Fibroblast of skin of back (primary cell): ENCODE results near the gene SEC14L1.
"Not testable (repeated sequence)": the region's sequence is repeated elsewhere in the genome, so short reads cannot be mapped to it uniquely, and the experiment has no call there.

ENCODE experiments used
- DNase-seq: peaks from one replicate; pipeline ENCODE4 v3.0.0-alpha.2; 2013

The SEC14L1 gene

GRCh38 chr17:77142689-77143088 is 1.9 kb downstream of the SEC14L1 start:
- DNase-seq = no peak

GRCh38 chr17:77143306-77143705 is 2.5 kb downstream of the SEC14L1 start:
- DNase-seq = no peak

DNA sequence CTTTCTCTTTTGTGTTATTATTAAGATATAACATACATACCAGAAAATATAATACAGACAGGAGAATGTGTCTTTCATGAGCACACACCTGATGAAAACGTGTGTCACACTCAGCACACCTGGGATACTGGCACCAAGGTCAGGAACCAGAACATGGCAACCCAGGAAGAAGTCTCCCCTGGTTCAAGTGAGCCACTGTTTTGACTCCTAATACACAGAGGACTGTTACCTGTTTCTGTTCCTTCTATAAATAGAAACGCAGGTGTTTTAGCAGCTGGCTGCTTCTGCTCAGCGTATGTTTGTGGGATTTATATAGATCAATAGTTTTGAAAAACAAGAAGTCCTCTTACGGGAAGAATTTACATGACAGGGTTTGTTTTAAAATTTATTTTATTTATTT is 3.5 kb downstream of the SEC14L1 start:
- no peak for DNase-seq

DNA sequence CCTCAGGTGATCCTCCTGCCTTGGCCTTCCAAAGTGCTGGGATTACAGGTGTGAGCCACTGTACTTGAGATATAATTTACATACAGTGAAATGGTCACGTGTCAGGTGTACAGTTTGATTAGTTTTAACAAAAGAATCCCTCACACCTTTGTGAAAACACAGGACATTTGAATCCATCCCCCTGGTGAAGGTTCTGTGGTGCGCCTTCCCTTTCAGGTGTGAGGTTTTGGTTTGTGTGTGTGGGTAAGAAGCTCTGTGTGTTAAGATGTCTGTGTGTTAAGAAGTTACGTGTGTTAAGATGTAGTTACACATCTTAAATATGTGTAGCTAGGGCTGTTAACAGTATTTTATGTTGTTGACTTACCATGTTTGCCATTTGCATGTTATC is 4.4 kb downstream of the SEC14L1 start:
- DNase-seq = no peak

- DNase-seq = peak; percentile 96
Observed at GRCh38 chr17:77145612-77146245, 5.0 kb downstream of the SEC14L1 start.

DNA sequence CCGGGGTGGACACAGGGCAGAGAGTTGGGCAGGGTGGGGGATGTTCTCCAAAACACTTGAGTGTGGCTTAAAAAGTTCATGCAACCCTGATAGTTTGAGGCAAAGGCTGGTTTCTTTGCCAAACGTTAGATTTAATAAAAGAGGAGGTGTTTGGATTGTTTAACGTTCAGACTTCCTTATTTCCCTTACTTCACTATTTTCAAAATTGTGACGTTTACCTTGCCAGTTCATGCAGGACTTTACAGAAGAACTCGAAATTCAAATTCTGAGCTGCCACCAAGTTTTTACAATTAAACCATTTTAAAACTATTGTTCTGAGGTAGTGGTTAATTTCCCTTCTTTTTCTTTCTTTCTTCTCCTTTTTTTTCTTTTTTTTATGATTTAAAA is 5.5 kb downstream of the SEC14L1 start:
- DNase-seq = no peak

DNA sequence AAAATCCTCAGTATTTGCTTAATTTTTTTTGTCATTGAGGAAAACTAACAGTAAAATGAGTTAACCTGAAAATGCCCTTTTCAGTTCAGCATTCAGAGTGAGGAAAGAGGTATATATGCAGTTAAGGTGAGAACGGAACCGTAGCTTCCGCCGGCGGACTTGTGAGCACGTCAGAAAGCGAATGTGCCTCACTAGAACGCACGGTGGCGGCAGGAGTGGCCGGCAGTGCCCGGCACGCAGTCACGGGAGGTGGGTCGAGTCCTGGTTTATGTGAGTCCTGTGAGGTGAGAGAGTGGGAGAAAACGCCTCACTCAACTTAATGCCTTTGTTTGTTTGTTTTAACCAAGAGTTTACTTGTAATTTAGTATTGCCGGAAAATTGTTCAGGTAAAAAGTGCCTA is 6.1 kb downstream of the SEC14L1 start:
- no peak for DNase-seq

- no peak for DNase-seq
Observed at GRCh38 chr17:77147357-77147801, 6.6 kb downstream of the SEC14L1 start.

- no peak for DNase-seq
Observed at GRCh38 chr17:77148077-77148939, 7.5 kb downstream of the SEC14L1 start.

DNA sequence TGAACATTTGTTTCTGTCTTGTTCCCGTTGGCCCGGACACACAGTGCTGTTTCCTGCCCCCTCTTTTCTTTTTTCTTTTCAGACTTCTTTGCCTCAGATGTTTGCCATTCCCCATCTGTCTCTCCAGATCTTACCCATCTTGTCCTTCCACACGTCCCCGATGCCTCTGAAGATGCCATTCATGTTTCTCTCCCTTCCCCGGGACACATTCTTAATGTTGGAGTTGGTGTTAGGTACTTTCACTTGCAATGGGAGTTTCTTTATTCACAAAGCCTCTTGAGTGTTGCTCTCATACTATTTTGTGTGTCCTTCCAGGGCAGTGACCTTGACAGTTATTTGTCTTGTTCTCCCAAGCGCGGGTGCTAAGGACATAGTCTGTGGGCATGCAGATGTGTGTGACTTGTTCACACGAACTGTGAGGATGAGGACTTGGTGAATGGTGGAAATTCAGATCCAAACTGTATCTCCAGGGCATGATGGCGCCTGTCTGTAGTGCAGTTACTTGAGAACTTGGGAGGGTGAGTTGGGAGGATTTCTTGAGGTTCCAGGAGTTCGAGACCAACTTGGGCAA is 8.3 kb downstream of the SEC14L1 start:
- DNase-seq = no peak

- no peak for DNase-seq
Observed at GRCh38 chr17:77150196-77150595, 9.4 kb downstream of the SEC14L1 start.

GRCh38 chr17:77151186-77151585 is 10.4 kb downstream of the SEC14L1 start:
- DNase-seq = no peak

DNA sequence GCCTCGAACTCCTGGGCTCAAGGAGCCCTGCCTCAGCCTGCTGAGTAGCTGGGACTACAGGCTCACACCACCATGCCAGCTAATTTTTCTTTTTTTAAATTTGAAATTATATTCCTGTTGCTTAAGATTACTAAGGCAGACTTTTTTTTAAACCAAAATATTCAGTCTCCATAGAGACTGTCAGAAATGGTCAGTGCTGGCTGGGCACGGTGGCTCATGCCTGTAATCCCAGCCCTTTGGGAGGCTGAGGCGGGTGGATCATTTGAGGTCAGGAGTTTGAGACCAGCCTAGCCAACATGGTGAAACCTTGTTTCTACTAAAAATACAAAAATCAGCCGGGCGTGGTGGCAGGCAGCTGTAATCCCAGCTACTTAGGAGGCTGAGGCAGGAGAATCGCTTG is 11.3 kb downstream of the SEC14L1 start:
- DNase-seq = not testable (repeated sequence)

DNA sequence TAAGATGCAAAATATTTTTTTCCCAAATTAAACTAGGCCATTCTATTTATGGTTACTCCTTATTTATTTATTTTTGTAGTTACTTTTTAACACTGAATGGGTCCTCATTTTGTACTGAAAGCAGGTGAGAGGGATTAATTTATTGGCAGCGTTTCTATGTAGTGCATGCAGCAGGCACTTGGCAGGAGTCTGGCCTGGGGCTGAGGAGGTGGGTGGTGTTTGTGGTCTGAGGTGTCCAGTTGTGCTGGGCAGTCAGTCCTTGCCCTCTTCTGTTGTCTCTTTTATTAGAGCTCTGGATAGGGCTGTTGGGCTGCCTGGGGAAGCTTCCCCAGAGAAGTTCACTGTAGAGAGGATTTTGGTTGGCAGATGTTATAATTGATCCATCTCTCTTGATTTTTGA is 12.7 kb downstream of the SEC14L1 start:
- no peak for DNase-seq

GRCh38 chr17:77153999-77154586 is 13.3 kb downstream of the SEC14L1 start:
- no peak for DNase-seq

- no peak for DNase-seq
Observed at GRCh38 chr17:77155125-77155524, 14.4 kb downstream of the SEC14L1 start.

DNA sequence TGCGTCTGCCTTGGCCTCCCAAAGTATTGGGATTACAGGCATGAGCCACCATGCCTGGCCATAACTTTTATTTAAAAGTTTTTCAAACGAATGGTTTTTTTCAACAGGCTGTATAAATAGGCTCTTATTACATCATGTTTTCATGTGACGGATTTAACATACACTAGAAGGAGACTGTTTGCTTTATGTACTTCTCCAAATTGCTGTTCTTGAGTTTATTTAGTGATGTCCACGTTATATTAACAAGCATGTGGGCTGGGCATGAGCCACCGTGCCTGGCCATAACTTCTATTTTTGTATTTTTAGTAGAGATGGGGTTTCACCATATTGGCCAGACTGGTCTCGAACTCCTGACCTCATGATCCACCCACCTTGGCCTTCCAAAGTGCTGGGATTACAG is 17.0 kb downstream of the SEC14L1 start:
- not testable (repeated sequence) for DNase-seq

DNA sequence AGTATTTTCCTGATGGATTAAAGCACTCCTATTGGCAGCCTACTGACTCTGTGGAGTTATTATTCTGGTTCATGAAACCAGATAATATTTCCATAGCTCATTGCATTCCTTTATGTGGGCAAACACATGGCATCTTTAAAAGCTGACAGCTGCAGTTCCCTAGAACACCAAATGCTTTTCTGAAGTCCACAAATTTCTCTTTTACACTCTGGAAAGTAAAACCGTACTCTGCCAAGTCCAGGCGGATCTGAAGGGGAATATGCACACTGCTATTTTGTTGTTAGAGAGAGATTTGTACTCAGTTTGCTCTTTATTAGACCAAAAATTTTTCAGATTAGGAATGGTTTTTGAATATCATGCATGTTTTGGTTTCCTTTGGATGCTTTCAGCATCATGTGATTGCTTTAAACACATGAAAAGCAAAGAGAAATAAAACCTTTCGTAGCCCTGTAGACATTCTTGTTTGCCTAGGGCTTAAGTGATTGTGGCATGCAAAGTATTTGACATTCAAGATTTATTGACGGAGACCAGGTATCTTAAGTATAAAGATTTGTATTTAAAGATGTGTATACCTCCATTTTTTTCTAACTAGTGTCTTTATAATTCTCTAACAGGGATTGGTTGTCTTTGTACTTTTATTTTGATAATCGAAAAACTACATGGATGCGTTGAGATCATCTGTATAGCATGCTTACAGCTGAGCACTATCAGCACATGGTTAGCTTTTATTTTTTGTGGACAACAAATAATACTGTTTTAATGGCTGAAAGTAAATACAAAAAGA is 19.5 kb downstream of the SEC14L1 start:
- DNase-seq = no peak

DNA sequence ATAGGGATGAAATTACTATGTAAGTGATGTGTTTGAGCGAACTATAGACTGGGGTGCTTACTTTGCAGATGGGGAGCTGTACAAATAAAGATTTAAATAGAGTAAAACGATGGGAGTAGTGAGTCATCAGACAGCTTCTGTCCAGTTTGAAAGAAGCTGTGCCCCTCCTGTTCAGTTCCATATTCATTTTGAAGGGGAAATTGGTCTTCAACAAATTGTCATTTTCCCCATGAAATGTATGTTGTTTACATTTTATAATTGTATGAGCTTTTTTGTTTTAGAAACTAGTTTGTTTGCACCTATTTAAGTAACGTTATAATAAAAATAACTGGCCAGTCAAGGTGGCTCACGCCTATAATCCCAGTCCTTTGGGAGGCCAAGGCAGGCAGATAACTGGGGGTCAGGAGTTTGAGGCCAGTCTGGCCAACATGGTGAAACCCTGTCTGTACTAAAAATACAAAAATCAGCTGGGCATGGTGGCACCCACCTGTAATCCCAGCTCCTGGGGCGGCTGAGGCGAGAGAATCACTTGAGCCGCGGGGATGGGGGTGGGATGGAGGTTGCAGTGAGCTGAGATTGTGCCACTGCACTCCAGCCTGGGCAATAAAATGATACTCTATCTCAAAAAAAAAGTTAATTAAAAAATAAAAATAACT is 20.2 kb downstream of the SEC14L1 start:
- no peak for DNase-seq

DNA sequence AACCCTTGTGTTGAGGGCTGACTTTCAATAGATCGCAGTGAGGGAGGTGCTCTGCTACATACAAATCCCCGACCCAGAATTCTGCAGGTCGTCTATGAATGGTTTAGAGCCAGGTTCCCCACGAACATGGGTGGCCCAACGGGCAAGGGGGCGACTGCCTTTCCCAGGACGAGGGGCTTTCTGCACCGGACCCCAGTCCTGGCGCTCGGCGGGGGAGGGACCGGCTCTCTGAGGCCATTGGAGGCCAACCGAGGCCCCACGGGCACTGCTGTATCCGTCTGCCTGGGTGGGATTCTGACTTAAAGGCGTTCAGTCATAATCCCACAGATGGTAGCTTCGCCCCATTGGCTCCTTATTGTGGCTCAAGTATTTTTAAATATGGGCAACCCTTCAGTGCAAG is 21.2 kb downstream of the SEC14L1 start:
- DNase-seq = no peak

DNA sequence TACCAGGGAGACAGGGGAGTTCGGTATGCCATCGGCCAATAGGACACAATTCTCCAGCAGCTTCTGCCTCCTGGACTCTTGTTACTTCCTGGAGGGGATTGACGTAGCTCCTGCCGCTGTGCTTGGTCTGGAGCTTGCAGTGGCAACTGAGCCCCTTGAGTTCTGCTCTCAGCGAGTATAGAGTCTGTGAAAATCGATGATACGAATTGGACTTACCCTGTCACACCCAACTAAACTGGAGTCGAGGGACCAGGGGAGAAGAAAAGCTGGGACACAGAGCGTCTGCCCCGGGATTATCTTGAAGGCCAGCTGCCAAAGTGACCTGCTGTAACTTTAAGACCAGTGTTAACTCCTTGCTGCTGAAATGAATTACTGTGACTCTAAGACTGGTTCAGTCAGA is 22.2 kb downstream of the SEC14L1 start:
- no peak for DNase-seq
